ENCODE results near the gene GREB1. TPM values are rescaled to one million over a fixed set of nuclear protein-coding genes. Genes with fewer than 3 reads are reported as not detected.

Gene GREB1
- total and polyA plus RNA-seq, 2 of the 13 experiments (the other 11 are each of a cell fraction or from before 2014, with no cell fraction given), result 31.3 to 61.2 TPM

DNA sequence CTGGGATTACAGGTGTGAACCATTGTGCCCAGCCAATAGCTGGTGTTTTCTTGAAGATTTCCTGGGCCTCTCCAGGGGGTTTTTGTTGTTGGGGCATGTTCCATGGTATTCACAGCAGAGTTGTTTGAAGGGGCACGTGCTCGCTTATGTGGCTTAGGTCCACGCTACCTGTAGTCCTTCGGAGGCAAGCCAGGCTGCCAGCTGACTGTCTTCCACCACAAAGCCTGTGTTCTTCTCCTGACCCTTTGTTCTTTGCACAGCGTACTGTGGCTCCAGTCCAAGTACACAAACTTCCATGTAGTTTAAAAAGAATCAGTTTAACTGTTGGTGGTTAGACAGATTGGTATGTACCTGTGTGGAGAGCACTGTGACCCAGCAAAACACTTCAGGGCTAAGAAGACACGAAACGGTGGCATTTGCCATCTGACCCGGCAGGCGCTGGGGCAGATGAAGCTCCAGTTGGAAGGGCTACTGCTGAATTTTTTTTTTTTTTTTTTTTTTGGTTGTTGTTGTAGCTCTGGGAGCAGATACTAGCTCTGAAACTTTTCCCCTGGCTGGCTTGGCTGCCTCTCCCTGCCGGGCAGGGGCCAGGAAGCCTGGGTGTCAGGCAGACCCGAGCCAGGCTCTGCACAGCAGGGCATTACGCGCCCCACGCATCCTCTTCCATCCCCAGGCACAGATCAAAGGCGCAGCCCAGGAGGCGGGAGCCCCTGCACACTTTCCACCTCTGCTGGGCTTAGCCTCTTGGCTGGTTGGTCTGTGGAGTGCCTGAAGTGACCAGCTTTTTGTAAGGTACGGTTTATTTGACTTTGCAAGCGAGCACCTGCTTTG lies 5.7 kb downstream of the GREB1 start (continued):
- TF ChIP-seq, protein P1, sequence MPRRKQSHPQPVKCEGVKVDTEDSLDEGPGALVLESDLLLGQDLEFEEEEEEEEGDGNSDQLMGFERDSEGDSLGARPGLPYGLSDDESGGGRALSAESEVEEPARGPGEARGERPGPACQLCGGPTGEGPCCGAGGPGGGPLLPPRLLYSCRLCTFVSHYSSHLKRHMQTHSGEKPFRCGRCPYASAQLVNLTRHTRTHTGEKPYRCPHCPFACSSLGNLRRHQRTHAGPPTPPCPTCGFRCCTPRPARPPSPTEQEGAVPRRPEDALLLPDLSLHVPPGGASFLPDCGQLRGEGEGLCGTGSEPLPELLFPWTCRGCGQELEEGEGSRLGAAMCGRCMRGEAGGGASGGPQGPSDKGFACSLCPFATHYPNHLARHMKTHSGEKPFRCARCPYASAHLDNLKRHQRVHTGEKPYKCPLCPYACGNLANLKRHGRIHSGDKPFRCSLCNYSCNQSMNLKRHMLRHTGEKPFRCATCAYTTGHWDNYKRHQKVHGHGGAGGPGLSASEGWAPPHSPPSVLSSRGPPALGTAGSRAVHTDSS (CRISPR knock-in tag; conservative IDR thresholded peaks at IDR 0.05), result no peak
- TF ChIP-seq ZSCAN25 (CRISPR knock-in tag; IDR thresholded peaks at IDR 0.05) (peak; percentile 83), KMT2B (CRISPR knock-in tag; IDR thresholded peaks at IDR 0.05) (no peak; the same call in none of the 2 replicates), NFIC (IDR thresholded peaks at IDR 0.05; ENCODE audit: low read length) (peak; percentile 91), BORCS8-MEF2B (CRISPR knock-in tag; IDR thresholded peaks at IDR 0.05) (no peak; the same call in 1 of the 2 replicates), MAFK (conservative IDR thresholded peaks at IDR 0.05 in 1 of 2, IDR thresholded peaks at IDR 0.05 in 1 of 2; ENCODE audit: low read length in 2 of 2) (no peak), ZNF496 (CRISPR knock-in tag; IDR thresholded peaks at IDR 0.05; ENCODE audit: insufficient replicate concordance) (no peak), SIN3B (IDR thresholded peaks at IDR 0.05; ENCODE audit: low read length) (no peak), ZNF264 (CRISPR knock-in tag; IDR thresholded peaks at IDR 0.05) (0 out of 2 replicates have a peak, but pooled peaks have one; percentile 18), ZNF510 (CRISPR knock-in tag; IDR thresholded peaks at IDR 0.05; ENCODE audit: low read depth) (0 out of 2 replicates have a peak, but pooled peaks have one; percentile 74), ZKSCAN1 (IDR thresholded peaks at IDR 0.05; ENCODE audit: low read length) (no peak), RBM39 (IDR thresholded peaks at IDR 0.05; ENCODE audit: low read depth, low read length, poor library complexity, severe bottlenecking) (no peak), CHD2 (IDR thresholded peaks at IDR 0.05; ENCODE audit: low read depth, low read length) (no peak), KLF9 (CRISPR knock-in tag; IDR thresholded peaks at IDR 0.05; ENCODE audit: low read depth) (no peak), SOX5 (CRISPR knock-in tag; IDR thresholded peaks at IDR 0.05; ENCODE audit: borderline replicate concordance) (peak; percentile 99), ZNF180 (CRISPR knock-in tag; IDR thresholded peaks at IDR 0.05; ENCODE audit: borderline replicate concordance, low read depth) (peak; percentile 81; the same call in 1 of the 2 replicates), ZNF652 (CRISPR knock-in tag; IDR thresholded peaks at IDR 0.05; ENCODE audit: borderline replicate concordance, low read depth) (peak; percentile 92)
- TF ChIP-seq, protein P2, sequence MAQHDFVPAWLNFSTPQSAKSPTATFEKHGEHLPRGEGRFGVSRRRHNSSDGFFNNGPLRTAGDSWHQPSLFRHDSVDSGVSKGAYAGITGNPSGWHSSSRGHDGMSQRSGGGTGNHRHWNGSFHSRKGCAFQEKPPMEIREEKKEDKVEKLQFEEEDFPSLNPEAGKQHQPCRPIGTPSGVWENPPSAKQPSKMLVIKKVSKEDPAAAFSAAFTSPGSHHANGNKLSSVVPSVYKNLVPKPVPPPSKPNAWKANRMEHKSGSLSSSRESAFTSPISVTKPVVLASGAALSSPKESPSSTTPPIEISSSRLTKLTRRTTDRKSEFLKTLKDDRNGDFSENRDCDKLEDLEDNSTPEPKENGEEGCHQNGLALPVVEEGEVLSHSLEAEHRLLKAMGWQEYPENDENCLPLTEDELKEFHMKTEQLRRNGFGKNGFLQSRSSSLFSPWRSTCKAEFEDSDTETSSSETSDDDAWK (CRISPR knock-in tag; IDR thresholded peaks at IDR 0.05), result no peak
- TF ChIP-seq, protein P3, sequence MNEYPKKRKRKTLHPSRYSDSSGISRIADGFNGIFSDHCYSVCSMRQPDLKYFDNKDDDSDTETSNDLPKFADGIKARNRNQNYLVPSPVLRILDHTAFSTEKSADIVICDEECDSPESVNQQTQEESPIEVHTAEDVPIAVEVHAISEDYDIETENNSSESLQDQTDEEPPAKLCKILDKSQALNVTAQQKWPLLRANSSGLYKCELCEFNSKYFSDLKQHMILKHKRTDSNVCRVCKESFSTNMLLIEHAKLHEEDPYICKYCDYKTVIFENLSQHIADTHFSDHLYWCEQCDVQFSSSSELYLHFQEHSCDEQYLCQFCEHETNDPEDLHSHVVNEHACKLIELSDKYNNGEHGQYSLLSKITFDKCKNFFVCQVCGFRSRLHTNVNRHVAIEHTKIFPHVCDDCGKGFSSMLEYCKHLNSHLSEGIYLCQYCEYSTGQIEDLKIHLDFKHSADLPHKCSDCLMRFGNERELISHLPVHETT (CRISPR knock-in tag; conservative IDR thresholded peaks at IDR 0.05), result 0 out of 2 replicates have a peak, but pooled peaks have one; percentile 20
- TF ChIP-seq, protein P4, sequence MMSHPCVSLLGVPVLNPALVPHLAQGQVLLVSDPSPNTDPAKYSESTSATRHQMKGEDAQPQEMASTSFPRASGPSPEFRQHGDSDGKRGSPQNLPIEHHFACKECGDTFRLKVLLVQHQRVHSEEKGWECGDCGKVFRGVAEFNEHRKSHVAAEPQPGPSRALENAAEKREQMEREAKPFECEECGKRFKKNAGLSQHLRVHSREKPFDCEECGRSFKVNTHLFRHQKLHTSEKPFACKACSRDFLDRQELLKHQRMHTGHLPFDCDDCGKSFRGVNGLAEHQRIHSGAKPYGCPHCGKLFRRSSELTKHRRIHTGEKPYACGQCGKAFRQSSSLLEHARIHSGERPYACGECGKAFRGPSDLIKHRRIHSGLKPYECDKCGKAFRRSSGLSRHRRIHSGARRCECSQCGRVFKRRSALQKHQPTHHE (CRISPR knock-in tag; IDR thresholded peaks at IDR 0.05; ENCODE audit: borderline replicate concordance), result no peak; the same call in 1 of the 2 replicates
- TF ChIP-seq, protein P5, sequence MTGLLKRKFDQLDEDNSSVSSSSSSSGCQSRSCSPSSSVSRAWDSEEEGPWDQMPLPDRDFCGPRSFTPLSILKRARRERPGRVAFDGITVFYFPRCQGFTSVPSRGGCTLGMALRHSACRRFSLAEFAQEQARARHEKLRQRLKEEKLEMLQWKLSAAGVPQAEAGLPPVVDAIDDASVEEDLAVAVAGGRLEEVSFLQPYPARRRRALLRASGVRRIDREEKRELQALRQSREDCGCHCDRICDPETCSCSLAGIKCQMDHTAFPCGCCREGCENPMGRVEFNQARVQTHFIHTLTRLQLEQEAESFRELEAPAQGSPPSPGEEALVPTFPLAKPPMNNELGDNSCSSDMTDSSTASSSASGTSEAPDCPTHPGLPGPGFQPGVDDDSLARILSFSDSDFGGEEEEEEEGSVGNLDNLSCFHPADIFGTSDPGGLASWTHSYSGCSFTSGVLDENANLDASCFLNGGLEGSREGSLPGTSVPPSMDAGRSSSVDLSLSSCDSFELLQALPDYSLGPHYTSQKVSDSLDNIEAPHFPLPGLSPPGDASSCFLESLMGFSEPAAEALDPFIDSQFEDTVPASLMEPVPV (CRISPR knock-in tag; IDR thresholded peaks at IDR 0.05), result no peak; the same call in 1 of the 2 replicates

All from HepG2 (cell line).